Ramos (cell line): ENCODE measurements around the gene RTF2.

Experiments used
- in situ Hi-C: fragments of 300-500 bp; cut with MboI; formaldehyde crosslinking; loops from one replicate; pipeline ENCODE4 v1.14.3; 2022; ENCODE audit warnings: low sequenced_read_pairs; ENCODE audit not compliant: unreplicated experiment

RTF2 gene

GRCh38 chr20:56468316-56469076 lies at the start of gene RTF2:
Gene RTF2 (plus strand): TSS chr20:56468627. CDS start chr20:56468698, 71 bp downstream.
- in situ Hi-C loops: no loop called here

DNA sequence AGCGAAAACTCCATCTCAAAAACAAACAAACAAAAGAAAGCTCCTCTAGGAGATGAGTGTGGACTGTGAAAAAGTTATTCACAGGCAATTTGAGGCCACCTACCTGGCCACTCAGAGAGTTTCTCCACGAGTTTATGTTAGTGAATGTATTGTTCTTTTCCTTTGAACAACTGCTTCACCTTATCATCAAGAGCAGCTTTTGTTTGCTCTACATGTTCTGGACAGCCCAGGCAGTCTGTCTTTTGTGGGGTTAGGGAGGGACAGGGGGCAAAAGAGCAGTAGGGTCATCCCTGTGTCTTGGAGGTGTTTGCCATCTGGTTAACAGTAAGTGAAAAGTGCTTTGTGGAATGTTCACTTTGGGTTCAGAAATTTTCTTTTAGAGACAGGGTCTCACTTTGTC lies 48.4 kb upstream of the RTF2 start:
- in situ Hi-C loops: no loop called here

- in situ Hi-C loops: no loop called here
Measured at GRCh38 chr20:56420940-56421688, 47.3 kb upstream of the RTF2 start.

DNA sequence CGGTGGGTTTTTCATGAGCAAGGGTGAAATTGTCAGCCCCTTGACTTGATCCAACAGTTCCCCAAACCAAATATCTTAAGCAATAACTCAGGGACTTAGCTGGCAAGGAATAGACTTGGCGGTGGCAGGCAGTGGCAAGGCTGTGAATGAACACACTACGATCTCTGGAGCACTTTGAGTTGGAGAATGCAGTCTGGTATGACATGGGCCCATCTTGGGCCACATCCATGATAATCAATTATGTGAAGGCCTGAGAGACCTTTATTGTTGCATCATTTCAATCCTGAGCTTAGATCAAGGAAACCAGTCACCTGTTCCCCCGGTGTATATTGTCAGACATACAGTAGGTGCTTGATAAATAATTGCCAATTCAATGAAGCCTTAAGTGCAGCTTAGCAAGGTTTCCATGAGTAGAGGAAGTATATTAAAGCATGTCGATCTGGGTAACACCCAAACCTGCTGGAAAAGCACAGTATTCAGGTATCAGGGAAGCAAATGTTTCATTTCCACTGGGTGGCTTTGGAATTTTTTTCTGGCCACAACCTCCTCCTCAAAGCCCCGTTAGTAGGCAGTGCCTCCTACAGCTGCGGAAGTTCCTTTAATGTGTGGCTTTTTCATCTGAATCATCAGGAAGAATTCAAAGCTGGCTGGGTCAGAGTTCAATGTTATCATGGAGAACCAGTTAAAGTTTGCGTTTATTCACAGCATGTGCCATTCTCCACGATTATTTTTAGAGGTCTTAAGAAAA lies 46.2 kb upstream of the RTF2 start:
- in situ Hi-C loops: no loop called here

- in situ Hi-C loops: no loop called here
Measured at GRCh38 chr20:56422824-56423189, 45.6 kb upstream of the RTF2 start.

- in situ Hi-C loops: no loop called here
Measured at GRCh38 chr20:56423211-56423610, 45.2 kb upstream of the RTF2 start.

GRCh38 chr20:56423886-56424285 lies 44.5 kb upstream of the RTF2 start:
- in situ Hi-C loops: no loop called here

- in situ Hi-C loops: no loop called here
Measured at GRCh38 chr20:56424931-56425330, 43.5 kb upstream of the RTF2 start.

DNA sequence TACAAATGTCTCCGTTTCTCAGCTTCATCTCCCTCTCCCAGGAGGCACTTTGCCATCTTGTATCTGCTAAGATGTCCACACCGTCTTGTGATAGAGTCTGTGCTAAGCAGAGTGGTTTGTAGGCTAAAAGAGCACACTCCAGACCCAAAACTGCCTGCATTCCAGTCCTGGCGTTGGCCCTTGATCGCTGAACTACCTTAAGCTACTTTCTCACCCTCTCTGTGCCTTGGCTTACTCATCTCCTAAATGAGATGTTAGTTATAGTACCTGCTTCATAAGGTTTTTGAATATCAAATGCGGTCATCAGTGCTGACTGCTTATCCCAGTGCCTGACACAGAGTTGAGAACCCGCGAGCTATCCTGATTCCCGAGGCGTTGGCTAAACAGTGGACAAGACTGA lies 42.4 kb upstream of the RTF2 start:
- in situ Hi-C loops: no loop called here

DNA sequence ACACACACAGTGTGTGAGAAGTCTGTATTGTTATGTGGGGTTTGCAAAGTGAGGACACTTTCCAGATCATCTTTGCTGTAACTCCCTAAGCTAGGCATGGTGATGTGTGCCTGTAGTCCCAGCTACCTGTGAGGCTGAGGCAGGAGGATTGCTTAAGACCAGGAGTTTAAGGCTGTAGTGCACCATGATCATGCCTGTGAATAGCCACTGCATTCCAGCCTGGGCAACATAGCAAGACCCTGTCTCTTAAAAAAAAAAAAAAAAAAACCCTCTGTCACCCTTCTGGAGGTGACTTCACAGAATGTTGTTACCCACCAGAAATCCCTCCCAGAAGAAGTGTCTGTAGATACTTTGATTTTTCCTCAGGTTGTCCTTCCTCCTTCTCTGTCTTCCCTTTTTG lies 41.5 kb upstream of the RTF2 start:
- in situ Hi-C loops: no loop called here

GRCh38 chr20:56427797-56428196 lies 40.6 kb upstream of the RTF2 start:
- in situ Hi-C loops: no loop called here

DNA sequence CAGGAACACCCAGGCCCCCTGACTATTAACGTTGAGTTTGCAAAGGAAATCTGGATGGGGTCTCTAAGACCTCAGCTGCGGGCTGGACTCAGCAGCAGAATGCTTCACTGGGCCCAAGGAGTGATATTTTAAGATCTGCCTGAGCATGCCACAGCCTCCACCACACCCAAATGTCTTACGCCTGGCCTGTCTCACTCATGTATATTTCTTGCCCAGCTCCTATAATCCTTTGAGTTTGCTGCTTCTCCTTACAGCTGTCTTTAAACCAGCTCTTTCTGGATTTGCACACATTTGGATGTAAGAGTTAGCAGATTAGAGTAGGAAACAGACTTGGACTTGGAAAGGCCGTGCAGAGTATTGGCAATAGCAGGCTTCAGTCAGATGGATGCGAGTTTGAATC lies 40.0 kb upstream of the RTF2 start:
- in situ Hi-C loops: no loop called here

DNA sequence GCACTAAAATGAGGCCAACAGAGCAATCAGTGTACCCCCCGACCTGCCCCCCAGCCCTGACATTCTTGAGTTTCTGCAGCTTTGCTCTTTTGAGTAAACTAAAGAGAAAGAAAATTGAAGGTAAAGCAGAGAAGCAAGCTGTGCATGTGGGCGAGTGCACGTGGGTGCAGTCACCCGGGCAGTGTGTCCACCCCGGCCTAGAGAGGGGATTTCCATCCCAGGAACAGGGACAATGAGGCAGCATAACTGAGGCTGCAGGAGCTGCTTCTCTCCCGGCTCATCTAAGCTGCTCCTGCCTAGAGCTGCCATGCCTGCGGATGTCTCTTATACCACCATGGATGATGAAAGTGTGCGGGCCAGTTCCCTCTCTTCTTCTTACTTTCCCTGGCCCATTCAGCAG lies 39.5 kb upstream of the RTF2 start:
- in situ Hi-C loops: no loop called here

DNA sequence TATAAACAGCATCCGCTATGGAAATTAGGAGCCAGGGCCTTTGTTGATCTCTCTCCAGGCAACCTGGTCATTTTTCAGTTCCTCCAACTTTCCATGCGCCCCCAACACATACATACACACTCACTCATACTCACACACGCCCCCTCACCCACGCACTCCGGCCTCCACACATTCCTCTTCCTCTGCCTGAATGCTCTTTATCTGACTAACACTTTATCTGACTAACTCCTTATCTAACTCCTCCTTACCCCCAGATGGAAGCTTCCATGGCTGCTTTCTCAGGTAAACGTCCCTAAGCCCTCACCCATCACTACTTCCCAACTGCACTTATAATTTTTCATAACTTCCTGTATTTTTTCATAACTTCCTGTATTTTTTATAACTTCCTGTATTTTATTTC lies 38.9 kb upstream of the RTF2 start:
- in situ Hi-C loops: no loop called here

DNA sequence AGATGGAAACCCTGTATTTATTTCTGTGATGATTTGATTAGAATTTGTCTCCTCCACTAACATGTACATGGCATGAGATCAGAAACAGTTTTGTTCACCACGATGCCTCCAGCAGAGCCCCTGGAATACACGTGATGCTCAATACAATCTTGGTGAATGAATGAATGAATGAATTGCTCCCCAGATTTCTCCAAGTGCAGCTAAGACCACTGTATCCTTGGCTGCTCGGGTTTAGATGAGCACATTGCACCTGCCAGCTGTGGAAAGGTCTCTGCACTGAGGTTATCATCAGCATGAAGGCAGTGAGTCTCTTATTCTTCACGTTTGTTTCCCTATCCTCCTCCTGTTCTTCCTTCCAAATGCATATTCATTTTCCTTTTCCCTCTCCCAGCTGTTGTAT lies 38.5 kb upstream of the RTF2 start:
- in situ Hi-C loops: no loop called here

DNA sequence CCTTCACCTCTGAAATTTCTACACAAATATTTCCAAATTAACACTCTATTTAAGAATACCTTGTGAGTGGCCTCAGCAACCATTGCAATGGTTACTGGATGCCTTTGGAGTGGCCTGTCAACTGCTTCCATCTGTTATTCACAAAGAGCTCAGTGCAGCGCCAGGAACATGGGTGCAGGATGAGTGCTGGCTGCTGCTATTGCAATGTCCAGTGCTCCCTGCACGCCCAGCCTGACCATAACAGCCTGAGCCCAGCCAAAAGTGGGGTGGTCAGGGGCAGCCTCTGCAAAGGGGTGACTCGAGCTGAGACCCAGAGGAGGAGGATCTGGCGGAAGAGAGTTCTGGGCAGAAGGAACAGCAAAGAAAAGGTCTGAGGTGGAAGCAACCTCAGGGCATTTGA lies 38.0 kb upstream of the RTF2 start:
- in situ Hi-C loops: no loop called here

DNA sequence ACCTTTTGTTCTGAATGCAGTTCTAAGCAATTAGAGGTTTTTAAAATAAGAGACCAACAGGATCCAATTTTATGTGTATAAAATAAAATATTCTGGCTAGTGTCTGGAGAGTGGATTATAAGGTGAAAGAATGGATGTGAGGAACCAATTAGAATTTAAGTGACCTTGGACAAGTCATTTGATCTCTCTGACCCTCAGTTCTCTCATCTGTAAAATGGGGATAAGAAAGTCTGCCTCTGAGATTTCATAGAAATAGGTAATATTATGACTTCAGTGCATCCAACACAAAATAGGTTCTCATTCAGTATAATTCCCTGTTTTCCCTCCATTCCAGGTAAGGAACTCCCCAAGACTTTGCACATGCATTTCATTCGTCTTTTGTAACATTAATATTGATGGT lies 37.5 kb upstream of the RTF2 start:
- in situ Hi-C loops: no loop called here

- in situ Hi-C loops: no loop called here
Measured at GRCh38 chr20:56431471-56431870, 37.0 kb upstream of the RTF2 start.

DNA sequence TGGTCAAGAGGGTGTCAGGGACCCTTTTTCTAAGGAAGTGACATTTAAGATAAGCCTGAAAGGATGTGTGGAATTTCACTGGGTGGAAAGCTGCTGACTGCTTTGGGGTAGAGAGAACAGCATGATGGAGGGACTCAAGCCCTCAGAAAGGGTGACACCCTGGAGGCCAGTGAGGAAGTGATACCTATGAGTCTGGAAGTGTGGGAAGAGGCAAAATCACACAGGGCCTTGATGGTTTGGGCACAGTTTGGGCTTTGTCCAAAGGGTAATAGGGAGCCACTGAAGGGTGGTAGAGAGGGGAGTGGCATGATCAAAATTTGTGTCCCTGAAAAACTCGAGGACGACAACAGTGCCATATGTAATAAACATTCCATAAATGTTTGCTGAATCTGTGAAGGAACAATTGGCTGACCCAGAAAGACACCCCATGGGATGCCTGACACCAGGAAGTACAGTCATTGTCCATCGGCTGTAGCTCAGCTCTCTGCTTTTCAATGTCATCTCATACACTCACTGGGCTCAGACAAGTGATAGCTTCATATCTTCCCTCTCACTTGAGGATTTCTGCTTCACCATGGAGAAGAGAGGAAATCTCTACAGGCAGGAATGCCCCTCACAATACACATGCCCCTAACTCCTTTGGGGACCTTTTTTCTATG lies 35.1 kb upstream of the RTF2 start:
- in situ Hi-C loops: no loop called here

GRCh38 chr20:56433880-56434255 lies 34.6 kb upstream of the RTF2 start:
- in situ Hi-C loops: no loop called here
